ENCODE data around the gene MS4A3.
"Not testable (repeated sequence)": the region's sequence is repeated elsewhere in the genome, so short reads cannot be mapped to it uniquely, and the experiment has no call there.

MS4A3 gene, protein sequence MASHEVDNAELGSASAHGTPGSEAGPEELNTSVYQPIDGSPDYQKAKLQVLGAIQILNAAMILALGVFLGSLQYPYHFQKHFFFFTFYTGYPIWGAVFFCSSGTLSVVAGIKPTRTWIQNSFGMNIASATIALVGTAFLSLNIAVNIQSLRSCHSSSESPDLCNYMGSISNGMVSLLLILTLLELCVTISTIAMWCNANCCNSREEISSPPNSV

GRCh38 chr11:60056349-60056969, at the start of gene MS4A3:
MS4A3 (plus strand) TSS chr11:60056665; CDS start chr11:60061161, 4,496 bp downstream.
- DNase-seq: no peak

- no peak for DNase-seq
Measured at GRCh38 chr11:60016881-60017280, 39.6 kb upstream of the MS4A3 start, which contains the start of gene OOSP4B. OOSP4B (plus strand) TSS chr11:60017181.

DNA sequence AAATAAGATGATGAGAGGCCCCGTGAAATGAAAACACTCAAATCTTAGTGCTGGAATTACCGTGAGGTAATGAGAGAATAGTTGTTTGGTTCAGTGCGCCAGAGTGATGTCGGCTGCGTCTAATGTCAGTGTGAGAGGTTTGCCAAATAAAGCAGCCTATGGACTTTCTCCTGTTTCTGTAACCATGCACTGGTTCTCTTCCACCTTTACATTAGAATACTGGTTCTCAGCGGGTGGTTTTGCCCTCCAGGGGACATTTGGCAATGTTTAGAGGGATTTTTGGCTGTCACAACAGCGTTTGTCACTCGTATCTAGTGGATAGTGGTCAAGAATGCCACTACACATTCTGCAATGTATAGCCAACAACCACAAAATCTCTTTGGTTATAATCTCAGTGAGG, 38.4 kb upstream of the MS4A3 start:
- DNase-seq: no peak

- DNase-seq: not testable (repeated sequence)
Measured at GRCh38 chr11:60020376-60020775, 36.1 kb upstream of the MS4A3 start.

DNA sequence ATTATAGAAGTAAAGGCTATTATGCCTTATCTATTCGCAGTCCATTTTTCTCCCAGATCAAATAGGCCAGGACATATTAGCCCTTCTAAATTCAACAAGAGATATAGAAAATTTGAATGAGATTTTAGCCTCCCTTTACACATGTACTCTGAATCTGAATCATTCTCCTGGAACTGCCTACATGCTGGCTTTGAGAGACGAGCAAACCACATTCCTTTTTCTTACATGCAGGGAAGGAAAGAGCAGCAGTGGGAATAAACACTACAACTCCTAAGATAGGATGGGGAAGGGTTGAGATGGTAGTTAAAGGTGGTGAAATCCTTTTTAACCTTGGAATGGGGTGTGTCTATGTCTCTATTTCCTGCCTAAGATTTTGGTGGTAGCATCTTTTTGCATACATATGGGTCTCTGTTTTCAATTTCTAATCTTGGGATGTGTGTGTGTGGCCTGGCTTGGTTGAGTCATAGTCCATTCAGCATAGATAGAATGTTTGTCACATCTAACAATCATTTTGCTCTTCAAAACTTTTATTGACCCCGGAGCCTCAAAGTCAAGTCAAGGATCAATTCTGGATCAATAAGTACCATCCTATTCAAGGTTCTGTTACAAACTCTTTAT, 27.3 kb upstream of the MS4A3 start:
- DNase-seq: no peak

- DNase-seq: no peak
Measured at GRCh38 chr11:60040109-60040508, 16.4 kb upstream of the MS4A3 start, which contains the start of gene OOSP2. OOSP2 (plus strand) TSS chr11:60040409; CDS start chr11:60040460, 51 bp downstream.

GRCh38 chr11:60050422-60050821, 6.0 kb upstream of the MS4A3 start:
- DNase-seq: not testable (repeated sequence)

DNA sequence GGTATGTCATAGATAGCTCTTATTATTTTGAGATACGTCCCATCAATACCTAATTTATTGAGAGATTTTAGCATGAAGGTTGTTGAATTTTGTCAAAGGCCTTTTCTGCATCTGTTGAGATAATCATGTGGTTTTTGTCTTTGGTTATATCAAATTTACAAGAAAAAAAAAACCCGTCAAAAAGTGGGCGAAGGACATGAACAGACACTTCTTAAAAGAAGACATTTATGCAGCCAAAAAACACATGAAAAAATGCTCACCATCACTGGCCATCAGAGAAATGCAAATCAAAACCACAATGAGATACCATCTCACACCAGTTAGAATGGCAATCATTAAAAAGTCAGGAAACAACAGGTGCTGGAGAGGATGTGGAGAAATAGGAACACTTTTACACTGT, 5.6 kb upstream of the MS4A3 start:
- DNase-seq: not testable (repeated sequence)

GRCh38 chr11:60059052-60059451, 2.6 kb downstream of the MS4A3 start:
- no peak for DNase-seq

- no peak for DNase-seq
Measured at GRCh38 chr11:60059521-60060240, 3.2 kb downstream of the MS4A3 start.

GRCh38 chr11:60064111-60064510, 7.6 kb downstream of the MS4A3 start:
- DNase-seq: no peak

DNA sequence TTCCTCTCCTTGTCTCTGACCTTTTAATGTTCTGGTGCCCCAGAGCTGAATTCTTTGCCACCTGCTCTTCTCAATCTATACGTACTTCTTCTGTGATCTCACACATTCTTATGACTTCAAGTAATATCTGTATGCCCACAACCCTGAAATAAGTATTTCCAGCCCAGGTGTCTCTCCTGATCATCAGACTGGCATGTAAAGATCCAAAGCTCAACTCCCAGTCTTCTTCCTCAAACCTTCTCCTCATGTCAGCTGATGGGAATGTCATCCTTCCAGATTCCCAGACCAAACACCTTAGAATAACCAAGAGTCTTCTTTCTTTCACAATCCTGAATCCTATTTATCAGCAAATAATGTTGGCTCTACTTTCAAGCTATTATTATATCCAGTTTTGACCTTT, 9.3 kb downstream of the MS4A3 start:
- no peak for DNase-seq

DNA sequence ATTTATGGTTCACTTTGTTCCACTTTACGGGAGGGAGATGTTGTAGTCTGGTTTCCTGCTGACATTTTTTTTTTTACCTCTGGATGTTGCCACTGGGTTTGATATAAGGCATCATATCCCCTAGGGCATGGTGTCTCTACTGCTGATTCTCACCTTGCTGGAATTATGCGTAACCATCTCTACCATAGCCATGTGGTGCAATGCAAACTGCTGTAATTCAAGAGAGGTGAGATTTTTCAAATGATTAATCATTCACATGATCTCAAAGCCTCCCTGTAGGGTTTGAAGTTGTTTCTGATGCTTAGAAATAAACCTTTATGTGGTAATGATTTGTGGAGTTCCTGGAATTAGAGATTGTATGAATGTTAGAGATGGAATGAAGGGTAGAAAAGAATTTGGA, 13.0 kb downstream of the MS4A3 start:
- no peak for DNase-seq

- DNase-seq: not testable (repeated sequence)
Measured at GRCh38 chr11:60071644-60072043, 15.2 kb downstream of the MS4A3 start.

DNA sequence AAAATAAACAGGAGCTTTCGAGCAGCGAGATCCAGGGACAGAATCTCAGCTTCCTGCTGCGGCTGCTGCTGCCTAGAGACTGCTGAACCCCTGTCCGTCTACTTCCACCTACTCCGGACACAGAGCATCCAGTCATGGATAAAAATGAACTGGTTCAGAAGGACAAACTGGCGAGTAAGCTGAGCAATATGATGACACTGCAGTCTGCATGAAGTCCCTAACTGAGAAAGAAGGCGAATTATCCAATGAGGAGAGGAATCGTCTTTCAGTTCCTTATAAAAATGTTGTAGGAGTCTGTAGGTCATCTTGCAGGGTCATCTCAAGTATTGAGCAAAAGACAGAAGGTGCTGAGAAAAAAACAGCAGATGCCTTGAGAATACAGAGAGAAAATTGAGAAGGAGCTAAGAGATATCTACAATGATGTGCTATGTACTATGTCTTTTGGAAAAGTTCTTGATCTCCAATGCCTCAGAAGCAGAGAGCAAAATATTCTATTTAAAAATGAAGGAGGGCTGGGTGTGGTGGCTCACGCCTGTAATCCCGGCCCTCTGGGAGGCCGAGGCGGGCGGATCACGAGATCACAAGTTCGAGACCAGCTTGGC, 20.9 kb downstream of the MS4A3 start:
- no peak for DNase-seq

DNA sequence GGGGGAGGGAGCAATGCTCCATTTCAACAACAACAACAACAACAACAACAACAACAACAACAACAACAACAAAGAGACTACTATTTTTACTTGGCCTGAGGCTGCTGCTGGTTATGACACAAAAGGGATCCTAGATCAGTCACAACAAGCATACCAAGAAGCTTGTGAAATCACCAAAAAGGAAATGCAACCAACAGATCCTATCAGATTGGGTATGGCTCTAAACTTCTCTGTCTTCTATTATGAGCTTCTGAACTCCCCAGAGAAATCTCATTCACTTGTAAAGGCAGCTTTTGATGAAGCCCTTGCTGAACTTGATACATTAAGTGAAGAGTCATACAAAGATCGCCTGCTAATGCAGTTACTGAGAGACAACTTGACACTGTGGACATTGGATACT, 21.5 kb downstream of the MS4A3 start:
- DNase-seq: peak; percentile 27 to 30

GRCh38 chr11:60078745-60079144, 22.3 kb downstream of the MS4A3 start:
- peak; percentile 94 to 96 for DNase-seq

- DNase-seq: peak in 1 of 2 experiments; percentile 52
Measured at GRCh38 chr11:60080535-60080934, 24.1 kb downstream of the MS4A3 start.

DNA sequence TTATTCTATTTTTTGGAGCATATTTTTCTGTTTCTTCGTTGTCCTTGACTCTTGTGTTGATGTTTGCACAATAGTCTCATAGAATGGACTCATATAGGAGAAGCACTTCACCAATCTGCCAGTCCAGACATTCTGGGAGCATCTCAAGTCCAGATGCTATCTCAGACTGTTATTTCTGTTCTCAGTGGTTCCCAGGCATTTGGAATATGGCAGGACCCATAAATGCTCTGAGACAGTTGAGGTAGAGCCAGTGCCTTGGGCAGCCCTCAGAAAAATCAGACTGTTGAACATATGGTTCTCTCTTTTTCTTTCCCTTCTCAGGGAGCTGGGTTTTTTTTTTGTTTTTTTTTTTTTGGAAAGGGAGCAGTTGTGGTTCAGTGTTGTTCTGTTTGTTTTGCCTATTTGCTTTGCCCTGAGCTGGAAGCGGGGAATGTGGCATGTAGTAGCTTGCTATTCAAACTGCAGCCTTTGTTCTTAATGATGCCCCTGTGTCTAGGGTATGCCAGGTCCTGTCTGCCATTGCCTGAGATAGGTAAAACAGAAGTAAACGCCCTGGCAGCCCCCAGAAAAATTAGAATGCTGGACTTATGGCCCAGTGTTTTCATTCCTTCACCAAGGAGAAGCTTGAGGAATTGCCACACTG, 28.3 kb downstream of the MS4A3 start:
- peak; percentile 87 to 95 for DNase-seq

- DNase-seq: peak; percentile 38 to 49
Measured at GRCh38 chr11:60085909-60086308, 29.4 kb downstream of the MS4A3 start.

- no peak for DNase-seq
Measured at GRCh38 chr11:60087239-60087638, 30.8 kb downstream of the MS4A3 start.

GRCh38 chr11:60088364-60088763, 31.9 kb downstream of the MS4A3 start, which contains the start of gene MS4A2:
MS4A2 (plus strand) TSS chr11:60088664; CDS start chr11:60088766, 102 bp downstream.
- no peak for DNase-seq

Measured in NCI-H526 (cell line).